Activated CD4-positive, alpha-beta T cell treated with anti-CD3 and anti-CD28 coated beads for 36 hours (primary cell): ENCODE measurements around the gene LNP1. TPM values are rescaled to one million over a fixed set of nuclear protein-coding genes. Genes with fewer than 3 reads are reported as not detected.

Experiments
- ATAC-seq: fragments of 200-7000 bp; cut with Tn5 transposase; one replicate; pipeline ENCODE4 v1.10.0; 2021; ENCODE audit warnings: mild to moderate bottlenecking, moderate library complexity
- CTCF ChIA-PET: fragments of 350-600 bp; sonication (Branson Sonifier 250); formaldehyde crosslinking; loops from one replicate; lab custom pipeline; 2021; ENCODE audit warnings: antibody characterized with exemption; lab: Charles Lee
- POLR2A ChIA-PET: fragments of 350-600 bp; sonication (Branson Sonifier 250); formaldehyde crosslinking; loops from one replicate; lab custom pipeline; 2021; ENCODE audit warnings: antibody characterized with exemption, inconsistent platforms; lab: Charles Lee
- DNase-seq: peaks from one replicate; pipeline ENCODE4 v3.0.0-alpha.2; 2020
- H3K27ac Mint-ChIP-seq: one replicate; pipeline ENCODE4 v1.8.0; 2021; ENCODE audit warnings: mixed read lengths
- H3K27me3 Mint-ChIP-seq: one replicate; pipeline ENCODE4 v1.8.0; 2021; ENCODE audit warnings: mixed read lengths
- H3K36me3 Mint-ChIP-seq: one replicate; pipeline ENCODE4 v1.8.0; 2021; ENCODE audit warnings: low read depth, mixed read lengths
- H3K4me1 Mint-ChIP-seq: one replicate; pipeline ENCODE4 v1.8.0; 2021; ENCODE audit warnings: mixed read lengths
- H3K4me3 Mint-ChIP-seq: one replicate; pipeline ENCODE4 v1.8.0; 2021; ENCODE audit warnings: mild to moderate bottlenecking, moderate library complexity, mixed read lengths
- H3K9me3 Mint-ChIP-seq: one replicate; pipeline ENCODE4 v1.8.0; 2021; ENCODE audit warnings: low read depth, mixed read lengths
- intact Hi-C, 2 experiments: fragments of 100-400 bp; cut with DNase I in 1 of 2; cut with micrococcal nuclease in 1 of 2; formaldehyde crosslinking; loops; one replicate each; pipeline versions ENCODE4 v1.14.2 to v1.15.1; 2022 to 2024; cut with DNase I, micrococcal nuclease
- total RNA-seq, 2 experiments: library from RNA; stranded (reverse); gene quantifications; one replicate each; pipeline ENCODE4 v1.2.3, GENCODE V29; 2021

Gene LNP1
- total RNA-seq, 2 experiments from 2014 or later = 1.7 TPM

DNA sequence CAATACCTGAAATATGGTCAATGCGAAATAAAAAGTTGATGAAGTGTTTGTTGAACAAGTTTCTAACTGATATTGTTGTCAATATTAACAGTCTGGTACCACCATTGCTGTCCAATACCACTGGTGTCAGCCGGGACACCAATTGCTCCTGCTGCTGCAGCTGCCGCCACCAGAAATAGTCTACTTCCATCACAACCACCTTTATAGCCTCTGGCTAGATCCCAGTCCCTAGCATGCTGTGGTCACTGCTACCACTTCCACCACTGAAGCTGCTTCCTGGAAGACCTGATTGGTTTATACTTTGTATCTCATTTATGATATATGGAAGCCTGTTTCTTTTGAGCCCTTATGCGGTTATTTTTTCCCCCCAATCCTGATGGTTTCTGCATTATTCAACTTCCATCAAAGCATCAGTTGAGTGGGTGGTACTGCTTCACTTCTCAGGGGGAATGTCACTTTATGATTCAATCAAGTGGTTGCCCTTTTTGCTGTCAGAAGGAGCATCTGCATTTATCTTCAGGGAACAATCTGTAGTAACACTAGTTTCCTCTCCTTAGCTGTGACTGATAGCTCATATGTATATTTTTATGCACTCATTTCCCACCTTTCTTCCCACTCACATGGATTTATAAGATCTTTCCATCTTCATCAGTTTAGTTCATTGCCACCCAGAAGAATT is 11.7 kb downstream of the LNP1 start:
- Mint-ChIP-seq H3K27ac (peak overlapping the region; percentile 32), H3K4me3 (no peak overlapping the region), H3K36me3 (peaks cover 10% of the 10 kb centered on the region), H3K27me3 (no peaks in the 10 kb centered on the region), H3K4me1 (no peaks in the 10 kb centered on the region), H3K9me3 (peaks cover 6% of the 10 kb centered on the region)
- ChIA-PET POLR2A (no interaction called here), CTCF (interaction anchor here (0.6 to 0.8 kb wide), 2 partner anchors 8 to 24 kb away, joined by 3 to 4 read pairs; no protein-coding TSS in a partner anchor)
- ATAC-seq (no peak), DNase-seq (no peak)
- intact Hi-C loops = no loop called here

DNA sequence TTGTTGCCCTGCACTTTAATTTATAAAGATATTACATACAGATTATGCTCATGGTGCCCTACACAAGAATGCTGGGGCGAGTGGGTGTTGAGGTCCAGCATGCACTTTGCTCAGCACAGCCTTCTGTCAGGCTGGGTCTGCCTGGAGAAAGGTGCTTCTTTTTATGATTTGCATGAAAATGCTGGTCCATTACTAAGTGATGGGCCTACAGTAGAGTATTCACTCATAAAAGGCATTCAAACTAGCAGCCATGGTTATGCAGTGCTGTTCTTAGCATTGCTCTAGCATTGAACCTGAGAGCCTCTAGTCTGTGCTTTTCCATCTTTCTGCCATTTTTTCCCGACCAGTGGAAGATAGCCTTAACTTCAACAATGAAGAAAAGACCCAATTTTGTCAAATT is 12.3 kb downstream of the LNP1 start:
- no peaks in the 10 kb centered on the region for H3K4me1 Mint-ChIP-seq
- H3K36me3 Mint-ChIP-seq = peaks cover 10% of the 10 kb centered on the region
- peaks cover 6% of the 10 kb centered on the region for H3K9me3 Mint-ChIP-seq
- H3K4me3 Mint-ChIP-seq = no peak overlapping the region
- intact Hi-C loops = no loop called here
- DNase-seq (no peak), ATAC-seq (no peak)
- no peaks in the 10 kb centered on the region for H3K27me3 Mint-ChIP-seq
- CTCF ChIA-PET = interaction anchor here (0.6 to 0.8 kb wide), 2 partner anchors 9 to 24 kb away, joined by 3 to 4 read pairs; no protein-coding TSS in a partner anchor
- no peak overlapping the region for H3K27ac Mint-ChIP-seq
- POLR2A ChIA-PET = no interaction called here

GRCh38 chr3:100416176-100416575 is 14.8 kb downstream of the LNP1 start:
- Mint-ChIP-seq H3K4me1 (no peaks in the 10 kb centered on the region), H3K9me3 (peaks cover 6% of the 10 kb centered on the region), H3K27ac (no peak overlapping the region), H3K4me3 (no peak overlapping the region), H3K27me3 (peaks cover 2% of the 10 kb centered on the region), H3K36me3 (peaks cover 4% of the 10 kb centered on the region)
- POLR2A ChIA-PET = no interaction called here
- DNase-seq (no peak), ATAC-seq (no peak)
- CTCF ChIA-PET = no interaction called here
- intact Hi-C loops = no loop called here

GRCh38 chr3:100416863-100417262 is 15.5 kb downstream of the LNP1 start:
- intact Hi-C loops = no loop called here
- peaks cover 4% of the 10 kb centered on the region for H3K9me3 Mint-ChIP-seq
- H3K4me1 Mint-ChIP-seq = no peaks in the 10 kb centered on the region
- ATAC-seq (no peak), DNase-seq (no peak)
- no peak overlapping the region for H3K27ac Mint-ChIP-seq
- H3K36me3 Mint-ChIP-seq = peaks cover 4% of the 10 kb centered on the region
- CTCF ChIA-PET = no interaction called here
- POLR2A ChIA-PET = no interaction called here
- peaks cover 2% of the 10 kb centered on the region for H3K27me3 Mint-ChIP-seq
- H3K4me3 Mint-ChIP-seq = no peak overlapping the region

DNA sequence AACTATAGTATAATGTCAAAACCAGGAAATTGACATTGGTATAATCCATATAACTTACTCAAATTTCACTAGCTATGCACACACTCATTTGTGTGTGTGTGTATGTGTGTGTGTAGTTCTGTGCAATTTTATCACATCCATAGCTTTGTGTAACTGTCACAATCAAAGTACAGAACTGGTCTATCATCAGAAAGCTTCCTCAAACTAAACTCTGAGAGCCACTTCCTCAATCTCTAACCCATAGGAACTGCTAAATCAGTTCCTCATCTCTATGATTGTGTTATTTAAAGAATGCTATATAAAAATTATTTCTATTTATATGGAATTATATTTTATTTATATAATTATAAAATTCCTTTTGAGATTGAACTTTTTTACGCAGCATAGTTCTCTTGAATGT is 18.1 kb downstream of the LNP1 start:
- H3K4me3 Mint-ChIP-seq = no peak overlapping the region
- no peak overlapping the region for H3K27ac Mint-ChIP-seq
- H3K36me3 Mint-ChIP-seq = no peaks in the 10 kb centered on the region
- peaks cover 3% of the 10 kb centered on the region for H3K27me3 Mint-ChIP-seq
- intact Hi-C loops = no loop called here
- no peaks in the 10 kb centered on the region for H3K9me3 Mint-ChIP-seq
- POLR2A ChIA-PET = no interaction called here
- DNase-seq (no peak), ATAC-seq (no peak)
- CTCF ChIA-PET = no interaction called here
- no peaks in the 10 kb centered on the region for H3K4me1 Mint-ChIP-seq

GRCh38 chr3:100420885-100421284 is 19.5 kb downstream of the LNP1 start:
- Mint-ChIP-seq H3K27ac (no peak overlapping the region), H3K4me1 (no peaks in the 10 kb centered on the region), H3K36me3 (no peaks in the 10 kb centered on the region), H3K4me3 (no peak overlapping the region), H3K9me3 (no peaks in the 10 kb centered on the region), H3K27me3 (peaks cover 4% of the 10 kb centered on the region)
- POLR2A ChIA-PET = no interaction called here
- ATAC-seq (no peak), DNase-seq (no peak)
- CTCF ChIA-PET = interaction anchor here (0.6 to 0.7 kb wide), 2 partner anchors 169 to 315 kb away, joined by 3 read pairs; no protein-coding TSS in a partner anchor
- intact Hi-C loops = no loop called here

DNA sequence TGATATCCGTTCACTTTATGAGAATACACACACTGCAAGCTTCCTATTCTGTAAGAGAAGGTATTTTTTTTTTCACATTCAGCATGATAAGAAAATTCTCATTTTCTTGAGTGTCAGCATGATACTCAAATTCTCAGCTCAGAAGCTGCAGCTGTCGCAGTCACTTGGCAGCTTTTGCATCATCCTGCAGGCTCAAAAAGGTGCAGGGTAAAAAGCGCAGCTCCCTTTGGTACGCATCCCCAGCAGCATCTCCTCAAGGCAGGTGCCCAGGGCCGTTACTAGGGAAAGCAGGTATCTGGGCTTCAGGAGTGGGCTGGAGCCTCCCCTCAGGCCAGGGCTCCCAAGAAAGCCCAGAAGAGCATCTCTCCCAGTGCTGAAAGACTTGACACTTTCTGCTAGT is 22.3 kb downstream of the LNP1 start:
- Mint-ChIP-seq H3K9me3 (no peaks in the 10 kb centered on the region), H3K4me1 (no peaks in the 10 kb centered on the region), H3K36me3 (no peaks in the 10 kb centered on the region), H3K27ac (no peak overlapping the region), H3K4me3 (no peak overlapping the region), H3K27me3 (peaks cover 8% of the 10 kb centered on the region)
- CTCF ChIA-PET = interaction anchor here (0.5 to 0.7 kb wide), 2 partner anchors 8 to 14 kb away, joined by 3 read pairs; no protein-coding TSS in a partner anchor
- POLR2A ChIA-PET = no interaction called here
- no peak for ATAC-seq
- intact Hi-C loops = no loop called here
- DNase-seq = no peak

GRCh38 chr3:100424261-100424660 is 22.9 kb downstream of the LNP1 start:
- Mint-ChIP-seq H3K9me3 (no peaks in the 10 kb centered on the region), H3K27me3 (peaks cover 8% of the 10 kb centered on the region), H3K4me3 (no peak overlapping the region), H3K27ac (no peak overlapping the region), H3K4me1 (no peaks in the 10 kb centered on the region), H3K36me3 (no peaks in the 10 kb centered on the region)
- ATAC-seq (no peak), DNase-seq (no peak)
- CTCF ChIA-PET = interaction anchor here (0.7 kb wide), 1 partner anchor 14 kb away, joined by 3 read pairs; no protein-coding TSS in a partner anchor
- POLR2A ChIA-PET = interaction anchor here (0.6 kb wide), 1 partner anchor 957 kb away, joined by 4 read pairs; no protein-coding TSS in a partner anchor
- intact Hi-C loops = no loop called here

DNA sequence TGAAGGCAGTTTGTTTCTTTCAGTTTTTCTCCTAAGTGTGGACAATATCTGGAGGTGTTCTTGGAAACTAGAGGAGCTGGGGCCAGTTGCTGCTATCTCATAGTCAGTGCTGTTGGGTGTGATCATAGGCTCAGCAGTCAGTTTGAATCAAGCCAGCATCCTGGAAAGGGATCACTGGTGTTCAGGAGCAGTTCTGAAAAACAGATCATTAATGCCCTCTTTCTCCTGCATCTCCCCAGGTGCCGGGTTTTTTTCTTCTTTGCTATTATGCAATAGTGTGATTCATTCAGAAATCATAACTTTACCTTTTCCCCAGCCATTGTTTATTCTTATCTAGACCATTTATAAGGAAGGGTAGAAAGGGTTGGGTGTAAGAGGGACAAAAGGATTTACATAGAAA is 24.0 kb downstream of the LNP1 start:
- CTCF ChIA-PET = no interaction called here
- H3K27ac Mint-ChIP-seq = no peak overlapping the region
- no peaks in the 10 kb centered on the region for H3K4me1 Mint-ChIP-seq
- POLR2A ChIA-PET = no interaction called here
- no peak overlapping the region for H3K4me3 Mint-ChIP-seq
- no peak for ATAC-seq
- no peaks in the 10 kb centered on the region for H3K36me3 Mint-ChIP-seq
- no peaks in the 10 kb centered on the region for H3K9me3 Mint-ChIP-seq
- H3K27me3 Mint-ChIP-seq = peaks cover 6% of the 10 kb centered on the region
- DNase-seq = no peak
- intact Hi-C loops = no loop called here

DNA sequence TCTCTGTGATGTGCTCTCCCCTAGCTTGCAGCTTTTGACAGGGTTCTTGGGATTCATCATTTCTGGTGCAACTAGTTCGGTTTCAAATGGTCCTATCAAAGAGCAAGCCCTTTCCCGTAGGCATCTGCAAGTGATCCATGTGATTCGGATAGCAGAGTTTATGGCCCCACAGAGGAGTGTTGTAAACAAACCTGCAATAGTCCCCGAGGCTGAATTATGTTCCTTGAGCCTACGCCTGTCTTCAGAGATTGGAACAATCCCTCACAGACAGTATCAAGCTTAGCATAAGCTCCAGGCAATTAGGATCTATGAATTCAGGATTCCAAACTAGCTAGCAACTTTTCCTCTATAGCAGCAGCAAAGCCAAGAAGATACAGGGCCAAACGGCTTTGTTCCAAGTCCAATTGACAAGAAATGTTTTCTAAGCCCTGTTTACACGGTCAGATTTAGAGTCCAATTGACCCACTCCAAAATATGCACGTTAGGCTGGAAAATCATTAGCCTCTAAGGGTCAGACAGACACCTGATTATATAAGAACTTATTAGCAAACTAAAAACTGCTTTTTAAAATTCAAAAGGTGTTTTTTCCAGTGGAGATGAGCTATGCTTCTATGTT is 24.8 kb downstream of the LNP1 start:
- POLR2A ChIA-PET = no interaction called here

GRCh38 chr3:100427699-100428098 is 26.4 kb downstream of the LNP1 start:
- ATAC-seq (no peak), DNase-seq (no peak)
- Mint-ChIP-seq H3K36me3 (no peaks in the 10 kb centered on the region), H3K27ac (no peak overlapping the region), H3K4me1 (no peaks in the 10 kb centered on the region), H3K27me3 (peaks cover 6% of the 10 kb centered on the region), H3K9me3 (no peaks in the 10 kb centered on the region), H3K4me3 (no peak overlapping the region)
- POLR2A ChIA-PET = no interaction called here
- intact Hi-C loops = no loop called here
- CTCF ChIA-PET = no interaction called here

More for the DNA sequence above, 24.8 kb downstream of the LNP1 start:
- Mint-ChIP-seq H3K9me3 (no peaks in the 10 kb centered on the region), H3K27me3 (peaks cover 6% of the 10 kb centered on the region), H3K36me3 (no peaks in the 10 kb centered on the region), H3K4me1 (no peaks in the 10 kb centered on the region), H3K27ac (no peak overlapping the region), H3K4me3 (no peak overlapping the region)
- intact Hi-C loops = no loop called here
- CTCF ChIA-PET = interaction anchor here (1.1 kb wide), 1 partner anchor 11 kb away, joined by 3 read pairs; no protein-coding TSS in a partner anchor
- DNase-seq = no peak
- ATAC-seq = no peak

GRCh38 chr3:100429187-100429716 is 27.9 kb downstream of the LNP1 start:
- ChIA-PET POLR2A (no interaction called here), CTCF (no interaction called here)
- Mint-ChIP-seq H3K9me3 (peaks cover 3% of the 10 kb centered on the region), H3K27ac (no peak overlapping the region), H3K27me3 (peaks cover 6% of the 10 kb centered on the region), H3K4me3 (no peak overlapping the region), H3K4me1 (no peaks in the 10 kb centered on the region), H3K36me3 (no peaks in the 10 kb centered on the region)
- DNase-seq = no peak
- intact Hi-C loops = no loop called here
- ATAC-seq = no peak
